Fibroblast of upper back skin (primary cell): ENCODE data around the gene ANO5.
"Not testable (repeated sequence)": the region's sequence is repeated elsewhere in the genome, so short reads cannot be mapped to it uniquely, and the experiment has no call there.

Experiments
- DNase-seq: peaks from one replicate; pipeline ENCODE4 v3.0.0-alpha.2; 2013

Gene ANO5

DNA sequence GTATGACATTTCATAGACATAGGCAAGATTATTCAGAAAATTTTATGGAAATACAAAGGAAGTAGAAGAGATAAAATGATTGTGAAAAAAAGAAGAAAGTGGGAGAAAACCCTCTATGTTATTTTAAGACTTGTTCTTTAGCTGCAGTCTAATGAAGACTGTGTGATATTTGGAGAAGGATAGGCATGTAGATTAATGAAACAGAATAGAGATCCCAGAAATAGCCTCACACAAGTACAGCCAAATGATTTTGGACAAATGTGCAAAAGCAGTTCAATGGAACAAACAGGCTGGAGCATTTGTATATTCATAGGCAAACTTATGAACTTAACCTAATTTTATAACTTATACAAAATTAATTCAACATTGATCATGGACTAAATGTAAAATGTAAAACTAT, 14.3 kb downstream of the ANO5 start:
- no peak for DNase-seq

DNA sequence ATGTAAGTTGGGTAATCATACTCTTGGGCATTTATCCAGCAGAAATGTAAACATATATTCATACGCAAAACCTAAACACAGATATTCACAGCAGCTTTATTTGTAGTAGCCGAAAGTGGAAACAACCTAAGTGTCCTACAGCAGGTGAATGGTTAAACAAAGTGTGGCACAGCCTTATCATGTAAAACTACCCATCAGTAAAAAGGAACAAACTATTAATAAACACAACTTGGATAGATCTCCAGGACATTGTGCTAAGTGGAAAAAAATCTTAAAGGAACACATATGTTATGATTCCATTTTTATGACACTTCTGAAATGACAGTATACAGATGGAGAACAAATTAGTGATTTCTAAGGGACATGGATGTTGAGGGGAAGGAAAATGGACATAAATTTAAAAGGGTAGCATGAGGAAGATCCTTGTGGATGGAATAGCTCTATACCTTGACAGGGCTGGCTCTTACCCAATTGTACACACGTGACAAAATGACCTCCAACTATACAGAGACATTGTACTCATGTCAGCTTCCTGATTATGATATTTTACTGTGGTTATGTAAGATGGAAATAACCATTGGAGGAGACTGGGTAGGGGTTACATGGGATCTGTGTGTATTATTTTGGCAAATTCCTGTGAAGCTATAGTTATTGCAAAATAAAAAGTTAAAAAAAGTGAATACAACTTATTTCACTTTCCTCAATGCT, 15.4 kb downstream of the ANO5 start:
- DNase-seq, result no peak

DNA sequence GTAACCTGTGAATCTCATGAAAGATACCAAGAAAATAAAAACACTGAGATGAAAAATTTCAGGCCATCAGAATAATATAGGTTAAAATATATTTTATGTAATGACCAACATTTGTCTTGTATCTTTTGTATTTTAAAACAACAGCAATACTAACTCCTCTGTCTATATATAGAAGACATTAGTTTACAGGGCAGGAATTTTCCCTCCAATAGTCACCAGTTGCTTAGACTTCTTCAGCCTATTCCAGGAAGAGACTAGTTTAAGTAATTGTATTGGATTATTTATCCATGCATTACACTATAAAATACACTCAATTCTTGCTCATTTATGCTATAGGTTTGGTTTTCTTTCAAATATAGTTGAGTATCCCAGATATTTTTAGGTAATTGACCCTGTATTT, 24.1 kb downstream of the ANO5 start:
- DNase-seq, result no peak

DNA sequence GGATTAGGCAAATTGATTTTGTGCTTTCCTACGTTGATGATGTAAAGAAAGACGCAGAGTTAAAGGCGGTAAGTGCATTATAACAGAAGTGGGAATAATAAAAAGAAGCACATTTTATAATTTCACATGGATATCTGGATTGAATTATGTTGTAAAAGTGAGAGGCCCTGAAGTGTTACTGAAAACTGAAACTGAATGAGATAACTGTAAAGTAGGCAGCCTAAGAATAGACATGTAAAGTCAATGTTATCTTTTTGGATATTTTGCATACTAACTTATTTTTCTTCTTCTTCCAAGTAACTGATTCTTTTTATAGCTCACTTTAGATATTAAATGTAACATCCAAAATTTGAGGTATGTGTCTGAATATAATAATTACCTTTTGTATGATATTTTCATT, 28.3 kb downstream of the ANO5 start:
- DNase-seq, result no peak

DNA sequence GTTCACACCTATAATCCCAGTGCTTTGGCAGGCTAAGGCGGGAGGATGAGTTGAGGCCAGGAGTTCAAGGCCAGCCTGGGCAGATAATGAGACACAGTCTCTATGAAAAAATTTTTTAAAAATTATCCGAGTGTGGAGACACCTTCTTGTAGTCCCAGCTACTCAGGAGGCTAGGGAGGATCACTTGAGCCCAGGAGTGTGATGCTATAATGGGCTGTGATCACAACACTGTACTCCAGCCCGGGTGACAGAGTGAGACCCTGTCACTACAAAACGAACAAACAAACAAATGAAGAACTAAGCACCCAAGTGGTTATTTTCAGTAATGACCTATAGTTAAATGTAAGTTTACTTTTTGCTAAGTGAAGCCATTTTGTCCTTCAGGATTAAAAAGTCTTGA, 32.3 kb downstream of the ANO5 start:
- no peak for DNase-seq

DNA sequence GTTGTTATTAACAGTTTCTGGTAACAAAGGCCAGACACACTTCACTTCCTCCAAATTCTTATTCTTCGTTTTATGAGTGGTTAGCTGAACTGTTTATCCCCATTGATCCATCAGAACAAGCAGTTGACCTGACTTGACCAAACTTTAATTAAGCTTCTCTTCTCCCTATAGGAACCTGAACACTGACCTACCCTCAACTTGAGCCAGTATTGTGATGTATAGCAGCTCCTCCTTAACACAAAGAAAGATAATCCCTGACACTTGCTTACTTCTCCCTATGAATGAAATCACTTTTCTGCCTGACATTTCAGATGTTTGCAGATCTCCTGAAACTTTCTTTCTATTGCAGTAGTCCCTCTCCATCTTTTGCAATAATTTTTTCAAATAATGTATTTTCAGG, 41.9 kb downstream of the ANO5 start:
- DNase-seq, result no peak

DNA sequence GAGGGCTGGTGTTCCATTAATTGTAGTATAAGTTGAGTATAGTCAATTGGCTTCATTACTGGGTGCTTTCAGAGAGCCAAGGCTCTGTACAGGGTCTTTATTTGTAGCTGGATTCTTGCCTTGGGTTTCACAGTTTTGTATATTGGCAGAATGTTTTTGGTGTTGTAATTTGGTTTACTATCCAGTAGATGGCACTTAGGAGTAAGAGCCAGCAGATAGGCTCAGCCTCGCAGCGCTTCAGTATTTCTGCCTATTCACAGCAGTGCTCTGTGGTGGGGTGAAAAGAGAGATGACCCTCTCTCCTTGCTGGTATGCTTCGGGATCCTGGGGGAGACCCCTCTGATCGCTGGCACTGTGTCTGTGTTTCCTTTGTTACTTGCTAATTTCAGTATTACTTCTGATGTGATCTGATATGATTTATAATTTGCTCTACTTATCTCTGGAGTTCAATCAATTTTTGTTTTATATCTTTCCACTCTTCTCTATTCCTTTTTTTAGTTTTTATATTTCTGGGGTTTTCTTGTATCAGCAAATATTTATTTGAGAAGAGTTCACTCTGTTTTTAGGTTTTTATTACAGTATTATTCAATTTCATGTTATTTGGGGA, 52.2 kb downstream of the ANO5 start:
- DNase-seq, result peak; percentile 31

DNA sequence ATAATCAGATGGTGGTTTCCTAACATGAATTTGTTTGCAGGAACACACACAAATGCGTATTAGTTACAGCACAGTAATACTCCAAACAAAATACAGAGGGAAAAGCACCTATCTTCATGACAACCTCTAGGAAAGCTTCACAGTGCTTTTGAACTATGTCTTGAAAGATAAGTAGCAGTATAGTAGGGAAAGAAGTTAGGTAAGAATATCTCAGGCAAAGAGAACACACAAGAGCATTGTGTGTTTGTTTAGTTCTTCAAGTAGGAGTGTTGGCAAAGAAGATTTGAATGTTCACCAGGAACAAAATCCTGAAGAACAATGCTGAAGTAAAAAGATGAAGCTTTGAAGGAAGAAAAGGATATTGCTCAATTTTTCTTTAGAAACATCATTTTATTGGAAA, 54.1 kb downstream of the ANO5 start:
- DNase-seq, result no peak

DNA sequence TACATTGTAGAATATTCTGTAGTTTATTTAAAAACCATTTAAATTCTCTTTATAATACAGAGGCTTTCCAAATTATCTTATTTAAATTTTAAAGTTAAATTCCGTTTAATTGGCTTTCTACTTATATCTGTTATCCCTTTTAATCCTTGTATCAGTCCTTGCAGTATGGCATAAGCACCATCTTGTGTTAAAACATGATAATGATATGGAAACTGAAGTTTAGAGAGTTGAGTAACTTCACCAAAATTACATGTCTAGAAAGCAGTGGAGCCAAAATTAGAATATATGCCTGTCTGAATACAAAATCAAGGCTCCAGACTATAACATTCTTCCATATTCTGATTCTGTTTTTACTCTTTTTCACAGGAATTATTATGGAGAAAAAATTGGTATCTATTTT, 57.0 kb downstream of the ANO5 start:
- no peak for DNase-seq

DNA sequence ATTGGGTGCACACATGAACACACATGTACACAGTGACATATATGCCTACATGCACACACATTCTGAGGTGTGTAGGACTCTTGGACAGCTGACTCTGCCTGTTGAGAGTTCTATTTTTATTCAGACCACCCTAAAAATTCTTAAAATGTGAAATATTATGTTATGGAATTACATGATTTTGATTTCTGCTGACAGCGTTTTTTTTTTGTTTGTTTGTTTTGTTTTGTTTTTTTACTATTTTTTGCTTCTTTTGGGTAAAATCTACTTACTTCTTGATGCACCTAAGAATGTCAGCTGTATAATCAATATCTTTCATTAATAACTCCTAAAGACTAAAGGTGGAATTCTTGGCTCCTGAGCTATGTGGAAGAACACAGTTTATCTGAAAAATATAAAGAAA, 64.0 kb downstream of the ANO5 start:
- no peak for DNase-seq

DNA sequence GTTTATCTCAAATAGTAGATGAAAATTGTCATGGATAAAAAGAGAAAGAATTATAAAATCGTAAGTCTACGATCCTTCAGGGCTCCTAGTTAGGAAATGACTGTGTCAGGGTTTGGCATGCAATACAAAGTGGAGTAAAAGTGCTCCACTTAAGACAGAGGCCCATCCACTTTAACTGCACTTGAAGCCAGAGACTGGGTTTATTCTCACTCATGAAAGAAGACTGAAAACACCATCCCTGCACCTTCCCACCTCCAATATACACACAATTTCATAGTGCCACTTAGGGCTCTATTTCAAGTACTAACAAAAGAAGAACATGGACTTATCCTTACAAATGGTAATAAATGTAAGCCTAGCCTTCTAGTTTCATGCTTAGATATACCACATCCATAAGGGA, 70.7 kb downstream of the ANO5 start:
- no peak for DNase-seq

DNA sequence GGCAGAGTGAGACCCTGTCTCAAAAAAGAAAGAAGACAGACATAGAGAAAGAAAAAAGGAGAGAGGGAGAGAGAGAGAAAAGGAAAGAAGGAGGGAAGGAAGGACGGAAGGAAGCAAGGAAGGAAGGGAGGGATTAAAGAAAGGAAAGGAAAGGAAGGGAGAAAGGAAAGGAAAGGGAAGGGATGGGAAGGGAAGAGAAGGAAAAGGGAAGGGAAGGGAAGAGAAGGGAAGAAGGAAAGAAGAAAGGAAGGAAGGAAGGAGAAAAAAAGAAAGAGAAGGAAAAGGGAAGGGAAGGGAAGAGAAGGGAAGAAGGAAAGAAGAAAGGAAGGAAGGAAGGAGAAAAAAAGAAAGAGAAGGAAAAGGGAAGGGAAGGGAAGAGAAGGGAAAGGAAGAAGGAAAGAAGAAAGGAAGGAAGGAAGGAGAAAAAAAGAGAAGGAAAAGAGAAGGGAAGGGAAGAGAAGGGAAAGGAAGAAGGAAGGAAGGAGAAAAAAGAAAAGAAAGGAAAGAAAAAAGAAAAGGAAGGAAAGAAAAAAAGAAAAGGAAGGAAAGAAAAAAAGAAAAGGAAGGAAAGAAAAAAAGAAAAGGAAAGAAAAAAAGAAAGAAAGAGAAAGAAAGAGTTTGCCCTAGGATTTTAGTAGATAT, 76.2 kb downstream of the ANO5 start:
- not testable (repeated sequence) for DNase-seq

DNA sequence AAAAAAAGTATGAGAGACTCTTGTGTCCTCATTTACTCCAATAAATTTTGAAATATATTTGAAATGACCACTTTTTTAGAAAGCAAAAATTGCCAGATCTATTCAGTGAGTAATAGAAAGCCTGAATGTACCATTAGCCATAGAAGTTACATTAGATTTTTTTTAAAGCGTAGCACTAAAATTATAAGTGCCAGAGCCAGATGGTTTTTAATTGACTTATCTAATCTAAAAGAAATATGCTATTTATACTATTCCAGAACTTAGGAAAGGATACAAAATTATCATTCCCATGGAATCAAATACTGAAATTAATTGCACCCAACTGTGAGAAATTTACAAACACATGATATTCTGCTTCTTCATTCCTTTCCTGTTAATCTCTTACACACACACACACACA, 80.9 kb downstream of the ANO5 start:
- no peak for DNase-seq

DNA sequence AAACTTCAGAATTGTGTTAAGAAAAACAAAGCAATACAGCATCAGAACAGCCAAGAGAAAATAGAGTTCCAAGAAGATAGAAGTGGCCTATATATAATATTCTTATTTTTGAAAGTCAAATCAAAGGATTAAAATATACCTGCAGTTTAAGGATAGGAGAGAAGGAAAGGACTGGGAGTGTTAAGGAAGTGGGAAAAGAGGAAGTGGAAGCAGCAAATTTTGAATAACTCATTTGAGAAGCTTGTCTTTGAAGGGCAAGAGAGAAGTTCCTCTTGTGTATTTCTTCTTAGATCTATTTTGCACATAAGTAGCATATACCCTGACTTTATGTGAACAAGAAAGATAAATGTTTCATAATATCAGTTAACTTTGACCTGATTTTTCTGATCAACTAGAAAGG, 82.7 kb downstream of the ANO5 start:
- no peak for DNase-seq

DNA sequence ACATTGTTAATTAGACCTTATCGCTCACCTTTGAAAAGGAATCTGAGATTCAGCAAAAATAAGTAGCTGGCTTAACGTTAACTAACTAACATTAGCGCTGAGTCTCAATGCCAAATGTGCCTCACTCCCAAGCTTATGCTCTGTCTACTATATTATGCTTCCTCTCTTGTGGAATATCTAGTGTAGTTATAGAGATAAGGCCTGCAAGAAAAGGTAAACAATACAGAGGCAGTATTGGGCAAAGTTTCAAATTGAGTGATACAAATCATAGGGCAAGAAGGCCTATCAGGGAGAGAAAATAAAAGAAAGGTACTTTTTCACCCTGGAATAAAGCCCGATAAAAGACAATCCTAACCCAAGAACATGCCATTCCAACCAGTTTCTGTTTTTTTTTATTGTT, 83.7 kb downstream of the ANO5 start:
- no peak for DNase-seq

DNA sequence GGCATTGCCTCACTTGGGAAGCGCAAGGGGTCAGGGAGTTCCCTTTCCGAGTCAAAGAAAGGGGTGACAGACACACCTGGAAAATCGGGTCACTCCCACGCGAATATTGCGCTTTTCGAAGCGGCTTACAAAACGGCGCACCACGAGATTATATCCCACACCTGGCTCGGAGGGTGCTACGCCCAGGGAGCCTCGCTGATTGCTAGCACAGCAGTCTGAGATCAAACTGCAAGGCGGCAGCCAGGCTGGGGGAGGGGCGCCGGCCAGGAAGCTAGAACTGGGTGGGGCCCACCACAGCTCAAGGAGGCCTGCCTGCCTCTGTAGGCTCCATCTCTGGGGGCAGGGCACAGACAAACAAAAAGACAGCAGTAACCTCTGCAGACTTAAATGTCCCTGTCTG, 92.1 kb downstream of the ANO5 start:
- not testable (repeated sequence) for DNase-seq

DNA sequence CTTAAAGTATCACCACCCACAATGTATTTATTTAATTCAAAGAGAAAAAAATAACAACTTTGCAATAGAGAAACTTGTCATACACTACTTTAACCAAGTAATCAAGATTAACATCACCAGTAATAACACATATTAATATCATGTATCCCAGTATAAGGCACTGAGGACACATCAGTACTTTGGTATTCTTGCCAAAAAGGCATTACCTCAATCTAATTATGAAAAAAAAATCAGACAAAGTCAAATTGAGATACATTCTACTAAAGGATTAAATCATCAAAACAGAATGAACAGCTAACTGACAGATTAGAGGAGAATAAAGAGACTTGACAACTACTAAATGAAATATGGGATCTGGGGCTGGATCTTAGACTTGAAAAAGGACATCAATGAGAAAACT, 109.5 kb downstream of the ANO5 start:
- no peak for DNase-seq

DNA sequence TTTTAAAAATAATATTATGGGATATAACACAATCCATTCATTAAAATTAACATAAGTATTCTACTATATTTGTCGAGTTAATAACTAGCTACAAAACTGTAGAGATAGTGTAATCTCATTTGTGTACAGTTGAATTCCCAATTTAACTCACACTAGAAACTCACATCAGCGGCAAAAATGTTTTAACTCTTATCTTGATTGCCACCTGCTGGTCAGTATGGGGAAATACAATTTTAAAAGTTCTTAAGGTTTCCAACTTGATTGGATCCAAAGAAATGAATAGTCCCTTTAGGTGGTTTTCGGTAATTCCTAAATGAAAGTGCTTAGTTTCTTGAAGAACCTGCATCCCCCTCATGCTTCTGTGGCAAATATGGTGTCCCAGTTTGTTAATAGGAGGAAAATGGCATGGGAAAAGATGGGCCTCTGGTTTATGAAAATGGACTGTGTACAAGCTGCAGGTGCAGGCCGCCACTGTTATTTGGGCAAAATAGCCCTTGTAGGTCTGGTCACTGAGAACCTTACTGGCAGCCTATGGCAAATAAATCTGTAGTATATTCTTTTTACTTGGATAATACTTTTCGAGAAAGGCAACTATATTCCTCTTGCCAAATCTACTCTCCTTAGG, 111.6 kb downstream of the ANO5 start:
- peak; percentile 8 for DNase-seq

DNA sequence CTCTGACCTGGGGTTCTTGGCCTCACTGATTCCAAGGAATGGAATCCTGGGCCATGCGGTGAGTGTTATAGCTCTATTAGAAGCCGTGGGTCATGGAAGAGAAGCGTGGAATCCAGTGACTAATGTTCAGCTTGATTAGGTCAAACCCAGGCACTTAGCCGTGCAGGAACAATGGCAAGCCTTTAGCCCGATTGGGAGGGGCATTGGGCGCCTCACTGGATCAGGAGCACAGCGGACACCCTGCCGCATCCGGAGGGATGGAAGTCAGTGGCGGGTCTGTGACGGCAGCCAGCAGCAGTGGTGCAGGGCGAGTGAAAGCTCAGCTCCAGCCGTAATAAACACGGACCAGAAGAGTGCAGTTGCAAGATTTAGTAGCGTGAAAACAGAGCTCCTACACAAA, 124.8 kb downstream of the ANO5 start:
- no peak for DNase-seq

DNA sequence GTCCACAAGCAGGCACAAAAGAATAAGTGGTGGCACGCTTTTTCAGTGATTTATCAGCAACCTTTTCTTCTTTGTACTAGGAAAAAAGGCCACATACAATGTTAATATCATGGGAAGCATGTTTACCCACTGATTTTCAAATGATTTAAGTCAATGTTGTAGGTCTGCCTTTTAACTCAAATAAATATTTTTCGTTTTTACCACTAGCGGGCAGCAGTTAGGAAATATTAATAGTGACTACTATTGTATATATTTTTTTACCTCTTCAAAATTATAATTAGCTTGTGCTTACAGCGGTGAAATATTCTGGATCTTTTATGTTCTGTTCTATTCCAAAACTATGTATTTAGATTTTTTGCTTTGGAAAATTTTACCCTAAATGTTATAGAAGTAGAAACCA, 138.9 kb downstream of the ANO5 start:
- DNase-seq, result no peak
